Renal pelvis (tissue), 4 donors: ENCODE data around the gene DUOX2. TPM values are rescaled to one million over a fixed set of nuclear protein-coding genes. Genes with fewer than 3 reads are reported as not detected.
"Not testable (repeated sequence)": the region's sequence is repeated elsewhere in the genome, so short reads cannot be mapped to it uniquely, and the experiment has no call there.

ENCODE experiments used
- DNase-seq: peaks from one replicate; pipeline ENCODE4 v3.0.0-alpha.2; 2013
- polyA plus RNA-seq, 3 donors: library from polyadenylated mRNA; unstranded; fragments of 120-200 nt; gene quantifications; one replicate each; pipeline ENCODE4 v1.2.1, GENCODE V29; 2013; ENCODE audit not compliant: insufficient read length in 3 of 3

DUOX2 gene
- polyA plus RNA-seq, 3 donors, result 0.07 to 0.23 (median 0.07) TPM

DNA sequence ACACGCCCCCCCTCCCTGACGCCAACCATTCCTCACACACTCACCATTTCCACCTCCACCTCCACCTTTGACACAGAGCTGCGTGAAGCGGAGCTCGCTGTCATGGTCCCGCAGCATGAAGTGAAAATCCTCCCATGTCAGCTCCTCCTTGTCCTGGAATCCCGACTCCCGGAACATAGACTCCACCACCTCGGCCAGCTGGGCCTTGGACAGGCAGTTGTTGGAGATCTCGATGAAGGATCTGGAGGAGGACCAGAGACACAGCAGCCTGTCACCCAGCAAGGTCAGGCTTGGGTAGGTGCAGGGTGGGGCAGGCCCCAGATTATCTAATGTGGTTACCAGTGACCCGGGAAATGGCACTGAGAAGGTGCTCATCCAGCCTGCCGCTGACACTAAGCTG is 12.2 kb downstream of the DUOX2 start:
- no peak for DNase-seq

DNA sequence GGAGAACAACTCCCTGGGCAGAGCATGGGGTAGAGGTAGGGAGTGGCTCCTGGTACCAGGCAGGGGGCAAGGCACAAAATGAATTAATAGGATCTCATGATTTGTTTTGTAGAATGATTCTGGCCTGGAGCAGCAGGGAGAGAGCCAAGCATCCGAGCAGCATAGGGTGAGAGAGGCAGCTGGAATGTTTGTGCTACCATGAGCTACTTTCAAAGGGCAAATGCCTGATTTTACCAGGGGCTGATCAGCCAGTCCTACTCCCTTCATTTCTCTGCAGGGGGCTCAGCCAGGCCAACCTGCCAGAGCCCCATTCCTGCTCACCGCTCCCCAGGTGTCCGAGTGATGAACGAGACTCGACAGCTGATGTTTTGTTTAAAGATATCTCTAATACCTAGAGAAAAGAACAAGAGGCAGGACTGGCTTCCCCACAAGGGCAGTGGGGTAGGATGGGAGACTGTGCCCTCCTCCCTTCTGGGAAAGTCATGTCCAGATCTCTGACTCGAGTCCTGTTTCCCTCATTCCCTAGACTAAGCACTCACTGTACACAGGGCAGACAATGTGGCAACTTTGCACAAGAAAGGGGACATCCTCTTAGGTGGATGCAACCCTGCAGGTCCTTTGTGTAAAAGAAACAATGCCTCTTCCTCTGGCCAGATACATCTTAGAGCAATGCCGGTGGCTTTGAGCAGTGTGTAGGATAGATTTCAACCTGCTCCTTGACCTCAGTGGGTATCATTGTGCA is 12.9 kb downstream of the DUOX2 start:
- no peak for DNase-seq

DNA sequence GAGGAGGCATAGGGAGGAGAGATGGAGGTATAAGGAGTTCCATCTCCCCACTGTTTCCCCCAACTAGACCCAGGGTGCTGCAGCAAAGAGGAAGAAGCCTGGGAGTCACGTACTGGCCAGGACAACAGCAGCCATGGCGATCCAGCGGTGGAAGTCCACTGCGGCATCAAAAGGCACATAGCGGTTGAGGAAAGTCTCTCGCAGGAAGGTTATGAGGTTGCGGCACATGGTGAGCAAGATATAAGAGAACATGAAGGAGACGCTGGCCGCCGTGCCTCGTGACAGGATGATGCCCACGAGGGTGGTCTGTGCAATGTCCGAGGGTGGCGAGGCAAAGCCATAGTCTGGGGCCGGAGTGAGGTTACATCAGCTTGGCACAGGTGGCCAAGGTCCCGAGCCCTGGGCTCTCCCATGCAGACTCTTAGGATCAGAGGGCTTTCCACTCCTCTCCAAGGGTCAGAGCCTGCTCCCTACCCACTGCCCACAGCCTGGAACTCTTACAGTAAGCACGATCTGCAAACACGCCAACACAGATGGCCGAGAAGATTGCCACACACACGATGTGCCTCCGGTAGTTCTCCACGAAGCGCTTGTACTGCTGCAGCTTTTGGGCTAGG is 14.3 kb downstream of the DUOX2 start:
- DNase-seq, result no peak

DNA sequence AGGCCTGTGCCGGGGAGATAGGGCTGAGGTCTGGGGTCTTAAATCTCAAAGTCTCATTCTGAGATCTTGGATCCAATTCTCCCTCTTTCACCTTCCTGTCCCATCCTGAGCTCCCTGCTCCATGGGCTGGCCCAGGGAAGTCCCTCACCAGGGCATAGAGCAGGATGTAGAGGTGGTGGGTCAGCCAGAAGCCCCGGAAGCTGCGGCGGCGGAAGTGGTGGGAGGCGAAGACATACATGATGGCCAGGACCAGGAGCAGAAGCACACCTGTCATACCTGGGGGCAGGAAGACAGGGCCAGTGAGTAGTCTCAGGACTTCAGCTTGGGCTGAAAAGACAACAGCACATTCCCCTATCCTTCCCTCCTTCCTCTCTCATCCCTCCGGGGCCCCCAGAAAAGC is 16.5 kb downstream of the DUOX2 start:
- DNase-seq, result no peak

DNA sequence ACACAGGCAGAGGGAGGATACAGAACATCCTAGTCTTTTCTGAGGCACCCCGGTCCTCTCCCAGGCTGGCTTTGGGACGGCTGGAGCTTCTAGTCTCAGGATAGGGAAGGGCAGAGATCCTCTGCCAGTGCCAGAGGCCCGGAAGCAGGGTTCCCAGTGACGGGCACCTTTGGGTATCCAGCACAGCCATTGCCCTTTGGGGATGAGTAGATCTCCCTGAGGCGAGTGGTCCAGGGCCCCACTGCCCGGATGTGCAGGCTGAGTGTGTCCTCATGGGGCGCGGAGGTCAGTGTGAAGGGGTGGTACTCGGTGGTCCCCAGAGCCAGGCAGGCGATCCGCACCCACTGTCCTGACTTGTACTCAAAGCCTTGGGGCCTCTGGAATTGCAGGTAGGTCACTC is 18.3 kb downstream of the DUOX2 start:
- no peak for DNase-seq

DNA sequence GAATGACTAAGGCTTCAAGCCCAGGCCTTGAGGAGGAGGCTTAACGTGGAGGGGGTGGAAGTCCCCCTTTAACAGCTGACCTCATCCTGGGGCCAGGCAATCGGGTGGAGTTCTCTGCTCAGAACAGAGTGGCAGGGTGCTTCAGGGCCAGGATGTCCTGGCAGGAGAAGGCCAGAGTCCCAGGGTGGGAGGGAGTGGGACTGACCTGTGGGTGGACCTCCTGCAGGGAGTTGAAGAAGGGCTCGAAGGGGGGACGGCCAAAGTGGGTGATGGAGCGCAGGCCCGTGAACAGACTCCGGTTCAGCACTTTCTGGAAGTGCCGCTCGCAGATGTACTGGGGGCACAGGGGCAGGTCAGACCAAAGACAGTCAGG is 19.6 kb downstream of the DUOX2 start:
- no peak for DNase-seq

DNA sequence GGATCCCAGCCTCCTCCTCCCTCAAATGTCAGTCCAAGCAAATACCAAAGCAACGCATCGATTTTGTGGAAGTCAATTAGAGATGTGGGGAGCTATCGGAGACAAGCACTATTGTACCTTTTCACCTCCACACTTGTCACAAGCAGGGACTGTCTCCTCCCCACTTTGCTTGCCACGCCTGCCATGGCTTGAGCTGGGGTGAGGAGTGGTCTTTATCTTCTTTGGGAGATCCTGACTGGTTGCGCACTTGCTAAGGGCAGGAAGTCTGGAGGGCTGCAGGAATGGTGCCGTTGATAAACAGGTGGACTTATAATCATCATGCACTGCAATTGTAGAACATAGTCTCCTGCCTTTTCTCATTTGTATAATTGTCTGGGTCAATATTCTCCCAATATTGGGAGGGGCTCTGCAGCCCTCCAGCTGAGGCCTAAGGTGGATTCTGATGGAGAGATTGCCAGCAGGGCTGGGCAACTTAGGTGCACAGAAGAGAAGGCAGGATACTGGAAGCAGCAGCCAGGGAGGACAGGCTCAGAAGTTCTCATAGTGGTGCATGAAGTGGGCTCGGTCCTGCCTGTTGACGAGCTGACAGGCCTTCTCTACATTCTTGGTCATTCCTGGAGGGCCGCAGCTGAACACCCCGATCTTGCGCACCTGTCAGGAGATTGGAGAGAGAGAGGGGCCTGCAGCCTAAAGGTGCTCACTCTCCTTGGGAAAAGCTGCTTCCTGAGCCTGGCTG is 20.2 kb downstream of the DUOX2 start:
- no peak for DNase-seq

DNA sequence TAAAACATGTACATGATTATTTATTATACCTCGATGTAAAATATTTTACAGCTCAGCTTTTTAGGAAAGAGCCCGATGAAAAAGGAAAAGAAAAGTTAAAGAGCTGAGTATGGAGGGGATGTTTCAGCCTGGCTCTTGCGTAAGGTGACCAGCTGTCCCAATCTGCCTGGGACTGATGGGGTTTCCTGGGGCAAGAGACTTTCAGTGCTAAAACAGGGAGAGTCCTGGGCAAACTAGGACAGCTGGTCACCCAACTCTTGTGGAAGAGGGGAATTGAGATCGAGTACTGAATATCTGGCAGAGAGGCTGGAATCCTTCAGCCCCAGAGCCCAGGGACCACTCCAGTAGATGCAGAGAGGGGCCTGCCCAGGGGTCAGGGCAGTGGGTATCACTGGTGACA is 21.0 kb downstream of the DUOX2 start:
- no peak for DNase-seq

DNA sequence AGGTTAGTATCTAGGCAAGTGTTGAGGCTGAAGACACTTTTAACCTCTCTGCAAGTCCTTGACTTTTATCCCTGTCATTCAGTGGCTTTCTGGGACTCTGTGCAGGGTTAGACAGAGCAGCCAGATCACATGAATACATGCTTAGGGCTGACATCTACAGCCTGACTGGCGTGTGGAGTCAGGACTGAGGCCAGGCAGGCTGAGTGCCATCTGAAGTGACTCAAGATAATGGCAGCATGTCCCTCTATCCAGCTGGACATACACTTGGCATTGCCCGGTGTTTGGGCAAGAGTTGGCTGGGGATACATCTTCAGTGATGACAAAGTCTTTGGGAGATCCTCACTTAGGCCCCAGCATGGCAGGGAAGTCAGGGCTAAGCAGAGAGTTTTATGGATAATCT is 22.4 kb downstream of the DUOX2 start:
- DNase-seq, result no peak

DNA sequence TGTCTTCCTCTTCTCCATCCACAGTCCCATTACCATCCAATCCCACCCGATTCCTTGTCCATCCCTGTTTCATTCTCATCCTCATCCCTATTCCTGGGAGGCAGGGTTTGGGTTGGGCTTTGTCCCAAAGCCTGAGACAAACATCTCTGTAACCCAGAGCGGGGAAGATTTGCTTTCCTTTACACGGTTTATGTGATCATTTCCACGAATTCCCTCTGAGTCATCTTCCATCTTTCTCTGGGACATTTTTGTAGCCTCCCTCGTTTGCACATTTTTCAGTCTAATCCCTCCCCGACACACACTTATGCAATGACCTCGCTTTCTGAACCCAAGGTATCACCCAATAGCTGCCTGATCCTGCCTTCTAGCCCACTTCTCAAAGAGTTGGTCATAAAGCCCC is 22.8 kb downstream of the DUOX2 start:
- no peak for DNase-seq

DNA sequence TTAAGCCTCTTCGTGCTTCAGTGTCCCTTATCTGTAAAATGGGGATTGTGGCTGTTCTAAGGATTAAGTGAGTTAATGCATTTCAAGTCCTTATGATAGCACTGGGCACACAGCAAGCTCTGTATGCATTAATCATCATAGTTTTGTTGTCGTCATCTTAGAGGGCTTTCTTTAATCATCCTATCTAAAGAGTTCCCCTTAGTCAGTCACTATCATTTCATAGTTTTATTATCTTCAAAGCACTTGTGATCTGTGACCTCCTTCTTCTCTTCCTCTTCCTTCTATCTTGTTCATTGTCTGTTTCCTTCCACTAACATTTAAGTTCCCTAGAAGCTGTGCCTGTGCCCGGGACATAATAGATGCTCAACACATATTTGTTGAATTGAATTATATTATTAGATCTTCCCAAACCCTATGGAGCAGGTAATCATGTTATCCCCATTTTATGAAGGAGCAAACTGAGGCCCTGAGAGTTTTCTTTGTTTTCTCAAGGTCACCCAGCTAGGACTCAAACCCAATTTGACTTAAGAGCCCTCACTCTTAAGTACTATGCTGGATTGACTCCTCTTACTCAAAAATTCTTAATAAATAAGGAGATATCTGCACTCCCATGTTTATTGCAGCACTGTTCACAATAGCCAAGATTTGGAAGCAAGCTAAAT is 24.1 kb downstream of the DUOX2 start:
- no peak for DNase-seq

DNA sequence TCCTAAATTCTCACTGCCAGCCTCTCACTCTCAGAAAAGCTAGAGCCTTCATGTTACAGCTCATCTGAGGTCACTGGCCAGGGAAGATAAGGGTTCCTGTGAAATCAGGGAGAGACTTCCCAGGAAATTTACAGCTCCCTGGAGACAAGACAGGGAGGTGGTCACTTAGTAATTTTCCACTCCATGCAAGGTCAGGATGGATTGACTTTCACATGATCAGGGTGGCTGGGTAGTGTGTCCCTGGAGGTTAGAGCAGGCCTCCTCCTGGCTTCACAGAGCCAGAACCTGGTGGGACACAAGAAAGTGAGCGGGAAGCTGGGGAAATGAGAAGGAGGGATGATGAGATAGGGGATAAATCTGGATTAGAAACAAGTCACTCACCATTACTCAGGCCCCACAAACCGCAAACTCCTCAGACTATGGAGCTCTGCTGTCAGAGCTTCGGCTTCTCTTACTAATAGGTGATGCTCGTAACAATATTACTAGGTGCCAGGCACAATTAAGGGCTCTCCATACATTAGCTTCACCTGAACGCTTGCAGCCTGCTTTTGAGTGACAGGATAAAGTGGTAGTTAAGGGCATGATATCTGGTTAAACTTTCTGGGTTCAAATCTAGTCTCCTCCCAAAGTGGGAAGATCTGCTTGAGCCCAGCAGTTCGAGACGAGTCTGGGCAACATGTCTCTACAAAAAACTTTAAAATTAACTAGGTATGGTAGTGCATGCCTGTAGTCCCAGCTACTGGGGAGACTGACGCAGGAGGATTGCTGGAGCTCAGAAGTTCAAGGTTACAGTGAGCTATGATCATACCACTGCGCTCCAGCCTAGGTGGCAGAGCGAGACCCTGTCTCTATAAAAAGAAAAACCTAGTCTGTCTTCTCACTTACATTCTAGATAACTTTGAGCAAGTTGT is 24.9 kb downstream of the DUOX2 start:
- no peak for DNase-seq

DNA sequence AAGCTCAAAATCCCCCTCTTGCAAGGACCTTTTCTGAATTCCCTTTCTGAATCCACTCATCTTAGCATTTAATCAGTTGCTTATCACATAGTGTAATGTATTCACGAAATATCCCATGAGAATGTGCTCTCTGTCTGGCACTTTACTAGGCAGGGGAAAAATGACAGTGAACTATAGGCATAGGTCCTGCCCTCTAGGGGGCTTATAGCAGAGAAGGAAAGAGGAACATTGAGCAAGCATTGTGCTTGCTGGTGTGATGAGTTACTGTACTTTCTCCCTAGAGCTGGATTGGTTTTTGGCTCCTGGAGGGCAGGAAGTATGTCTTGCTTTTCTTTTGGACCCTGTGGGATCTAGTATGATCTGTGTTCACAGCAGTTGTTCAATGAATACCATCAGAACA is 26.5 kb downstream of the DUOX2 start:
- DNase-seq, result no peak

DNA sequence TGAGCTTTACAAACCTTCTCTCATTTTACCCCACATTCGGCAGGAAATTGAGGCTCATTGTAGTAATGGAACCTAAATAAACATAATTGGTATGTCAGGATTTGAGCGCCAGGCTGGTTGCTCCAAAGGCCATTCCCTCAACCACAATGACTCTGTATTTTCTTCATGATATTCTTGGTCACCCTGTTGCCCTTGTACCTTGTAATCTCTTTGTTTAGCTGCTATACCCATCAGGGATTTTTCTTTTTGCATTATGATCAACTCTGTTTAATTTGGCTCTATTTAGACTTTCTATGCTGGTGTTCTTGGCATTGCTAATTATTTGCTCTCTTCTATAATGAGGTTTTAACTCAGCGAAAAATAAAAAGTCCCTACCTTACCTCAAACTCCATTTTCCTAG is 29.8 kb downstream of the DUOX2 start:
- no peak for DNase-seq

DNA sequence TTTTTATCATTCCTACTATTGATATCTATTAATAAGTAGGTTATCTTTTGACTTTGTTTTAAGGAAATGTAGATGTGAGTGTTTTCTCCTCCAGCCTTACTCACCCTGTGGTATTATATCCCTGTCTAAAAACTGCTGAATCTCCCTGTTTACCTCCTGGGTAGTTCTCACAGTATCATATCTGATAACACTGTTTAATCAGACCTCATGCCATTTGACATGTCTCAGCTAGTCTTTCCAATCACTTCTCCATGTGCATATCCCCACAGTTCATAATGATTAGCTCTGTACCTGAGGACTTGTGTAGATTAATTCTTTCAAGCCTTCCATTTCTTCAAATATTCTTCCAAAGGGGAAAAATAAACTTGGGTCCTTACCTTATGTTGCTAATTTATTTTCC is 30.7 kb downstream of the DUOX2 start:
- no peak for DNase-seq

DNA sequence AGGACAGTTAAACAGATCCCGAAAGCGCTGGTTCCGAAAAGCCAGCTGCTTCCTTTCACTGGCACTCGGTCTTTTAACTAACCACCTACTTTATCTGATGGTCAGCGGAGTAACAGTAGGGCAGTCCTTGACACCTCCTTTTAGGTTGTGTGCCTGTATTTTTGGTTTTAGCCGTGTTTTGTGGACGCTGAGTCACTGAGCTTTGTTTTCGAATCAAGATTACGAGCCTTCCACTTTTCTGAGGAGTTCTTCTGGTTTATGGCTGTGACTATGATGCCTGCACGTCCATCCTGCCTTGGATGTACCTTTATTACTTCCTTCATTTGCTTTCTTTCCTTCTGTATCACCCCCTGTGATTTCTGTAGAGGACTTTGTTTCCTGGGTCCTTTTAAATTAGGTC is 31.6 kb downstream of the DUOX2 start:
- not testable (repeated sequence) for DNase-seq

DNA sequence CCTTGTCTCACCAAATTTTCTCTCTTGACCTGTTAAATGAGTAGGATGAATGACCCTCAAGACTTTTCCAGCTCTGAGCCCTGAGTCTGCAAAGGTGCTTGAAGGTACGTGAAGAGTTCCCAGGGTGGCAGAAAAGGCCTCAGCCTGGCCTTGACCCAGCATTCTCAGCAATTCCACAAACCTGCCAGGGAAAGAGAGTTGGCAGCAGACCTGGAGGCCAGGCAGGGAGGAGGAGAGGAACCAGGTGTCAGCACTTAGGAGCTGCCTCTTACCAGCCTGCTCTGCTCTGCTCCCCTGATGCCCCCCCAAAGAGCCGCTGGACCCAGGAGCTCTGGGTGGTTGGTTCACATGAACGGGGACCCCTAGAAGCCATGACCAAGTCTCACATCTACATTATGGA is 33.4 kb downstream of the DUOX2 start:
- not testable (repeated sequence) for DNase-seq

DNA sequence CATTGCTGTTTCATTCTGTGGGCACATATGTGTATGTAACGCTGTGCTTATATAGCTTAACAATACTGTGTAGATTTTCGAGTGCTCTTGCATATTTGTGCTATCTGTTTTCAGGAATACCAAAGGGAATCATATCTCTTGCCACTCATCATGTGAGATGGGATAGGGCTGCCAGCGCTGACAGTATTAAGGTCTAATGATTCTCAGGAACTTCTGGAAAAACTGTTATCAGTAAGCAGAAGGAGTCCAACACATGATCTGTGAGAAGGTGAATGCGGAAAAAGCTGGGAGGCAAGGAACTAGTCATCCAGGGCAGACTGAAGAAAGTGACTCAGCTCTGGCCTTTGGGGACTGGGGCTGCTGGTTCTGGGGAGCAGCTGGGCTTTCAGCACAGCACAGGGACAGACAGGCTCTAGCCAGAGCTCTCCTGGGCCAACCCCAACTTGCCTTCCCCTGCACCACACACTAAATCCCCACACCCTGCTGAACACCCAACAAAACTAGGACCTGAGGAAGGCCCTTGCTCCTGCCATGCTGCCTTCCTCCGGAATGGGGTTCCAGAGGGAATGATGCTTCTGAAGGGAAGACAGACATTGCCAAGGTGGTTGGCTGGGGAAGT is 34.2 kb downstream of the DUOX2 start:
- DNase-seq, result not testable (repeated sequence)

DNA sequence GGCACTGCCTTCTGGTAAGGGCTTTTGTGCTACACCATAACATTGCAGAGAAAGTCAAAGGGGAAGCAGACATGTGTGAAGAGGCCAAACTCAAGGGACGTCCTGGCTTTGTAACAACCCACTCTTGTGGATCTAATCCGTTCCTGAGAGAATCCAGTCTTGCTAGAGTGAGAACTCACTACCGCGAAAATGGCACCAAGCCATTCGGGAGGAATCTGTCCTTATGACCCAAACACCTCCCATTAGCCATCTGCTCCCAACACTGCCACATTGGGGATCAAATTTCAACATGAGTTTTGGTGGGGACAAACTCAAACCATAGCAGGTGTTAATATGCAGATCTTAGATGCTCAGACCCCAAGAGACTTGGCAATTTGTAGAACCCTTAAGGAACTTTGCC is 34.8 kb downstream of the DUOX2 start:
- DNase-seq, result not testable (repeated sequence)

DNA sequence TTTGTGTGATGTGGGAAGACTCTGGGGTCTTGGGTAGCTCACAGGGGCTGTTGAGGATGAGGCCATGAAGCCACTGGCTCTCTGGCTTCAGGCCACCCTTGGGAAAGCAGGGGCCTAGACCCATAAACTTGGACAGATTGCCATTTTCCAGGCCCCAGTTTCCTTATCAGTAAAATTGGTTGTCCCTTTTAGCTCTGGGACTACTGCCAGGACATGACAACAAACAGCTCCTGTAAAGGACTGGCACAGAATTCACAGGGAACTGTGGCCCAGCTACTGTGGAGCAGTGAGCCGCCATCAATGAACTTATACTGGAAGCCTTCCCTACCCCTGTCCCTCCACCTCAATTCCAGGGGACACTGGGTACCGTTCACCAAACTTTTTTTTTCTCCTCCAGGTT is 36.6 kb downstream of the DUOX2 start:
- not testable (repeated sequence) for DNase-seq
